T-helper 1 cell treated with Interleukin-12 subunit alpha and Interleukin-12 subunit beta and Interleukin-4 antibody, amounts not matched to agents 30 ng/mL and 1 ng/mL, for 36 hours (primary cell): ENCODE results near the gene PHKG2. TPM values are rescaled to one million over a fixed set of nuclear protein-coding genes. Genes with fewer than 3 reads are reported as not detected.

ENCODE experiments used
- intact Hi-C: fragments of 100-400 bp; cut with micrococcal nuclease; formaldehyde crosslinking; loops from one replicate; pipeline ENCODE4 v1.15.1; 2024
- total RNA-seq: library from RNA; stranded (reverse); gene quantifications from 2 replicates; pipeline ENCODE4 v1.2.3, GENCODE V29; 2022

The PHKG2 gene
- total RNA-seq, 1 donor from 2014 or later, result 47.4 TPM

GRCh38 chr16:30787613-30788378 is 39.6 kb downstream of the PHKG2 start:
- intact Hi-C loops, result loop anchor here (2.0 kb wide), 1 partner anchor 13 kb away; no protein-coding TSS in a partner anchor

GRCh38 chr16:30793508-30794069 is 45.4 kb downstream of the PHKG2 start:
- intact Hi-C loops, result no loop called here

GRCh38 chr16:30794634-30795033 is 46.4 kb downstream of the PHKG2 start:
- intact Hi-C loops, result no loop called here

- intact Hi-C loops, result loop anchor here (2.0 kb wide), 1 partner anchor 21 kb away; no protein-coding TSS in a partner anchor
Measured at GRCh38 chr16:30797670-30798309, 49.6 kb downstream of the PHKG2 start.

Other genes with a start within 250 kb of the PHKG2 start
- gene ZNF768, start 221.9 kb upstream of the PHKG2 start, total RNA-seq, result 6.7 and 6.9 TPM in 2 replicates
- 13.8 and 14.1 TPM in 2 replicates for gene ZNF747, start 213.6 kb upstream of the PHKG2 start, total RNA-seq
- 21.2 and 22.5 TPM in 2 replicates for gene ZNF764, start 190.1 kb upstream of the PHKG2 start, total RNA-seq
- 13.2 and 13.6 TPM in 2 replicates for gene ZNF688, start 176.7 kb upstream of the PHKG2 start, total RNA-seq
- 21.5 and 22.4 TPM in 2 replicates for gene ZNF785, start 162.7 kb upstream of the PHKG2 start, total RNA-seq
- gene ZNF689, start 138.0 kb upstream of the PHKG2 start, total RNA-seq, result 13.5 and 13.7 TPM in 2 replicates
- gene PRR14, start 97.5 kb upstream of the PHKG2 start, total RNA-seq, result 90.0 and 91.6 TPM in 2 replicates
- 162 and 164 TPM in 2 replicates for gene FBRS, start 90.0 kb upstream of the PHKG2 start, total RNA-seq
- gene SRCAP, start 49.3 kb upstream of the PHKG2 start, total RNA-seq, result 93.9 and 99.5 TPM in 2 replicates
- gene CFAP119, start 13.6 kb downstream of the PHKG2 start, total RNA-seq, result 1.6 TPM in 2 replicates
- gene RNF40, start 13.9 kb downstream of the PHKG2 start, total RNA-seq, result 97.2 and 102 TPM in 2 replicates
- gene ZNF629, start 38.8 kb downstream of the PHKG2 start, total RNA-seq, result 1.9 and 2.1 TPM in 2 replicates
- 26.3 and 26.7 TPM in 2 replicates for gene BCL7C, start 145.7 kb downstream of the PHKG2 start, total RNA-seq
- 0.12 and 0.39 TPM in 2 replicates for gene CTF1, start 148.2 kb downstream of the PHKG2 start, total RNA-seq
- 24.8 and 28.5 TPM in 2 replicates for gene FBXL19, start 175.1 kb downstream of the PHKG2 start, total RNA-seq
- gene ORAI3, start 200.6 kb downstream of the PHKG2 start, total RNA-seq, result 22.3 and 23.0 TPM in 2 replicates
- gene SETD1A, start 209.3 kb downstream of the PHKG2 start, total RNA-seq, result 25.9 and 27.8 TPM in 2 replicates
- gene HSD3B7, start 236.8 kb downstream of the PHKG2 start, total RNA-seq, result 9.0 and 10.6 TPM in 2 replicates